Stimulated activated CD4-positive, alpha-beta T cell treated with anti-CD3 and anti-CD28 coated beads, Interleukin-12 subunit alpha, Interleukin-12 subunit beta, amount 100 ng/mL, for 48 hours (primary cell): ENCODE measurements around the gene KRT28.

Source experiments
- DNase-seq, 3 donors: peaks; one replicate each; pipeline ENCODE4 v3.0.0-alpha.2; 2020; ENCODE audit warnings: low read depth in 2 of 3, low spot score in 1 of 3

KRT28 gene

GRCh38 chr17:40799859-40800258 is at the start of gene KRT28:
KRT28 (minus strand) TSS chr17:40799959; CDS start chr17:40799893, 66 bp downstream.
- no peak for DNase-seq

GRCh38 chr17:40848583-40849235 is 49.0 kb upstream of the KRT28 start:
- DNase-seq: no peak

- no peak for DNase-seq
Measured at GRCh38 chr17:40846515-40847144, 46.9 kb upstream of the KRT28 start.

GRCh38 chr17:40844671-40845107 is 44.9 kb upstream of the KRT28 start:
- DNase-seq: no peak

- no peak for DNase-seq
Measured at GRCh38 chr17:40843242-40843641, 43.5 kb upstream of the KRT28 start.

GRCh38 chr17:40841246-40841645 is 41.5 kb upstream of the KRT28 start:
- DNase-seq: no peak

GRCh38 chr17:40839194-40839593 is 39.4 kb upstream of the KRT28 start:
- DNase-seq: no peak

- DNase-seq: no peak
Measured at GRCh38 chr17:40836020-40836419, 36.3 kb upstream of the KRT28 start.

GRCh38 chr17:40833882-40834281 is 34.1 kb upstream of the KRT28 start:
- DNase-seq: no peak

- no peak for DNase-seq
Measured at GRCh38 chr17:40832840-40833239, 33.1 kb upstream of the KRT28 start.

GRCh38 chr17:40830085-40830776 is 30.5 kb upstream of the KRT28 start:
- DNase-seq: no peak

- no peak for DNase-seq
Measured at GRCh38 chr17:40828454-40829044, 28.8 kb upstream of the KRT28 start.

- no peak for DNase-seq
Measured at GRCh38 chr17:40827746-40828453, 28.1 kb upstream of the KRT28 start.

GRCh38 chr17:40825599-40825998 is 25.8 kb upstream of the KRT28 start:
- no peak for DNase-seq

- DNase-seq: no peak
Measured at GRCh38 chr17:40824015-40824832, 24.5 kb upstream of the KRT28 start.

- no peak for DNase-seq
Measured at GRCh38 chr17:40822132-40822812, 22.5 kb upstream of the KRT28 start, which contains the start of gene KRT10. KRT10 (minus strand) TSS chr17:40822614; CDS start chr17:40822585, 29 bp downstream.

- DNase-seq: no peak
Measured at GRCh38 chr17:40821536-40821935, 21.8 kb upstream of the KRT28 start.

GRCh38 chr17:40820228-40820838 is 20.6 kb upstream of the KRT28 start:
- no peak for DNase-seq

- no peak for DNase-seq
Measured at GRCh38 chr17:40819528-40820125, 19.9 kb upstream of the KRT28 start.
